Measurements from ENCODE around the gene SCUBE1.

SCUBE1 gene

GRCh38 chr22:43198936-43199335 is 144.2 kb downstream of the SCUBE1 start:
- DNase-seq (ENCODE audit: low spot score), result no peak

- no peak for DNase-seq (ENCODE audit: low spot score)
Observed at GRCh38 chr22:43198126-43198525, 145.0 kb downstream of the SCUBE1 start.

- DNase-seq (ENCODE audit: low spot score), result no peak
Observed at GRCh38 chr22:43197271-43197941, 145.8 kb downstream of the SCUBE1 start.

GRCh38 chr22:43191831-43192230 is 151.3 kb downstream of the SCUBE1 start:
- no peak for DNase-seq (ENCODE audit: low spot score)

- no peak for DNase-seq (ENCODE audit: low spot score)
Observed at GRCh38 chr22:43188829-43189545, 154.2 kb downstream of the SCUBE1 start.

- peak; percentile 97 for DNase-seq (ENCODE audit: low spot score)
Observed at GRCh38 chr22:43187171-43188099, 155.7 kb downstream of the SCUBE1 start.

- peak; percentile 82 for DNase-seq (ENCODE audit: low spot score)
Observed at GRCh38 chr22:43186272-43187170, 156.7 kb downstream of the SCUBE1 start, which contains the start of gene TTLL12. Gene TTLL12, minus strand, starts transcription at chr22:43187134. Its CDS starts 65 bp downstream, at chr22:43187069.

GRCh38 chr22:43185860-43186261 is 157.3 kb downstream of the SCUBE1 start:
- no peak for DNase-seq (ENCODE audit: low spot score)

- DNase-seq (ENCODE audit: low spot score), result no peak
Observed at GRCh38 chr22:43183496-43184277, 159.5 kb downstream of the SCUBE1 start.

GRCh38 chr22:43182726-43183125 is 160.4 kb downstream of the SCUBE1 start:
- no peak for DNase-seq (ENCODE audit: low spot score)

GRCh38 chr22:43182118-43182517 is 161.1 kb downstream of the SCUBE1 start:
- DNase-seq (ENCODE audit: low spot score), result no peak

GRCh38 chr22:43181321-43182076 is 161.7 kb downstream of the SCUBE1 start:
- DNase-seq (ENCODE audit: low spot score), result no peak

GRCh38 chr22:43180670-43181069 is 162.5 kb downstream of the SCUBE1 start:
- DNase-seq (ENCODE audit: low spot score), result no peak

- no peak for DNase-seq (ENCODE audit: low spot score)
Observed at GRCh38 chr22:43179911-43180195, 163.3 kb downstream of the SCUBE1 start.

- DNase-seq (ENCODE audit: low spot score), result no peak
Observed at GRCh38 chr22:43179146-43179910, 163.8 kb downstream of the SCUBE1 start.

GRCh38 chr22:43177479-43177878 is 165.7 kb downstream of the SCUBE1 start:
- no peak for DNase-seq (ENCODE audit: low spot score)

- DNase-seq (ENCODE audit: low spot score), result no peak
Observed at GRCh38 chr22:43176090-43176489, 167.1 kb downstream of the SCUBE1 start.

GRCh38 chr22:43174941-43175531 is 168.1 kb downstream of the SCUBE1 start:
- no peak for DNase-seq (ENCODE audit: low spot score)

All from germinal center (tissue), 1 donor.